ENCODE data around the gene DGCR2.

DNA sequence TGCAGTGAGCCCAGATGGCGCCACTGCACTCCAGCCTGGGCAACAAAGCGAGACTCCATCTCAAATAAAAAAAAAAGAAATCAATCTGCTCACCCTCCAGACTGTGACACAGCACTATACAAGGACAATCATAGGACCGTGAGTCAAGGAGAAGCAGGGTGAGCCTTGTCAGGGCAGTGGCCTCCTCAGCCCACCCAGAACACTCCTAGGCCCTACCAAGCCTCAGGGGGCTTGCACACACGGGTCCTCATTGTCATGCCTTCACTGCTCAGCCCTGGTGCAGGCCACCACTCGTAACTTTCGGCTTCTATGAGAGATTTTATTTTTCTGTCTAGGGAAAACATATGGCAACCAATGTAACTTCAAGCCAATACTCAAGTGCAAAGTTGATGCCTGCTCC is 35.8 kb downstream of the DGCR2 start:
- TF ChIP-seq CTCF (optimal IDR thresholded peaks at IDR 0.05 in 1 of 3, IDR thresholded peaks at IDR 0.05 in 1 of 3, conservative IDR thresholded peaks at IDR 0.05 in 1 of 3; ENCODE audit: extremely low read depth in 1 of 3, insufficient read depth in 2 of 3, low read length in 3 of 3) (no peak), EZH2 (IDR thresholded peaks at IDR 0.05; ENCODE audit: low read length) (no peak)
